Omental fat pad (tissue), 4 donors: ENCODE measurements around the gene SPATA33. TPM values are rescaled to one million over a fixed set of nuclear protein-coding genes. Genes with fewer than 3 reads are reported as not detected.
"Not testable (repeated sequence)": the region's sequence is repeated elsewhere in the genome, so short reads cannot be mapped to it uniquely, and the experiment has no call there.

Source experiments
- ATAC-seq: fragments of 150-250 bp; one replicate; pipeline ENCODE4 v1.9.1; 2016; ENCODE audit warnings: mild to moderate bottlenecking, moderate library complexity; ENCODE audit not compliant: low FRiP score
- DNase-seq: peaks from one replicate; pipeline ENCODE4 v3.0.0-alpha.2; 2019; ENCODE audit warnings: low spot score
- total RNA-seq, 4 donors: library from RNA; depleted of rRNA; stranded (reverse); fragments of >200 nt; gene quantifications; one replicate each; pipeline ENCODE4 v1.1.0, GENCODE V29; 2016
- TF ChIP-seq, protein P1 (sequence below), 3 donors: fragments of 450-650 bp; IDR thresholded peaks; one replicate each; pipeline ENCODE4 v1.5.1; 2016 to 2017; ENCODE audit warnings: antibody characterized with exemption in 3 of 3, mild to moderate bottlenecking in 3 of 3, moderate library complexity in 2 of 3

SPATA33 gene
- total RNA-seq, 4 donors from 2014 or later: 1.8 to 7.1 (median 4.3) TPM

DNA sequence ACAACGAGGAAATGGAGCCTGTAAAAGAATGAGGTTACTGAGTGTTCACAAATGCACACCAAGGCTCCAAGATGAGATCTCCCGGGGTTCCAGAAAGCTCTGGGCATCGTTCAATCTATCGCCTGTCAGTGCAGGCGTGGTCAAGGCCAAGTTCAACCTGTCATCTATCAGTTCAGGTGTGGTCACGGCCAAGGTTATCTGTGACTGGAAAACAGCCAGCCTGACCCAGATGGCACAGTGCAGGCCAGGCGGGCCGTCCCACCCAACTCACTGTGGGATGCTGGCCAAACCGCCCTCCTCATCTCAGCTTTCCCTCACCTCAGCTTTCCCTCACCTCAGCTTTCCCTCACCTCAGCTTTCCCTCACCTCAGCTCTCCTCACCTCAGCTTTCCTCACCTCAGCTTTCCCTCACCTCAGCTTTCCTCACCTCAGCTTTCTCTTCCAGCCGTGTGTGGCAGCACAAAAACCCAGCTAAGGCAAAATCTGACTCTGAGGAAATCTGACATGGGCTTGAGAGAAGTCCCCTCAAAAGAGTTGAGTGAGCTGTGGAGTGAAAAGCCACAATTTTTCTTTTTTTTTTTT is 2.5 kb upstream of the SPATA33 start:
- DNase-seq (no peak), ATAC-seq (no peak)
- TF ChIP-seq, protein P1, sequence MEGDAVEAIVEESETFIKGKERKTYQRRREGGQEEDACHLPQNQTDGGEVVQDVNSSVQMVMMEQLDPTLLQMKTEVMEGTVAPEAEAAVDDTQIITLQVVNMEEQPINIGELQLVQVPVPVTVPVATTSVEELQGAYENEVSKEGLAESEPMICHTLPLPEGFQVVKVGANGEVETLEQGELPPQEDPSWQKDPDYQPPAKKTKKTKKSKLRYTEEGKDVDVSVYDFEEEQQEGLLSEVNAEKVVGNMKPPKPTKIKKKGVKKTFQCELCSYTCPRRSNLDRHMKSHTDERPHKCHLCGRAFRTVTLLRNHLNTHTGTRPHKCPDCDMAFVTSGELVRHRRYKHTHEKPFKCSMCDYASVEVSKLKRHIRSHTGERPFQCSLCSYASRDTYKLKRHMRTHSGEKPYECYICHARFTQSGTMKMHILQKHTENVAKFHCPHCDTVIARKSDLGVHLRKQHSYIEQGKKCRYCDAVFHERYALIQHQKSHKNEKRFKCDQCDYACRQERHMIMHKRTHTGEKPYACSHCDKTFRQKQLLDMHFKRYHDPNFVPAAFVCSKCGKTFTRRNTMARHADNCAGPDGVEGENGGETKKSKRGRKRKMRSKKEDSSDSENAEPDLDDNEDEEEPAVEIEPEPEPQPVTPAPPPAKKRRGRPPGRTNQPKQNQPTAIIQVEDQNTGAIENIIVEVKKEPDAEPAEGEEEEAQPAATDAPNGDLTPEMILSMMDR (IDR thresholded peaks at IDR 0.05): no peak

DNA sequence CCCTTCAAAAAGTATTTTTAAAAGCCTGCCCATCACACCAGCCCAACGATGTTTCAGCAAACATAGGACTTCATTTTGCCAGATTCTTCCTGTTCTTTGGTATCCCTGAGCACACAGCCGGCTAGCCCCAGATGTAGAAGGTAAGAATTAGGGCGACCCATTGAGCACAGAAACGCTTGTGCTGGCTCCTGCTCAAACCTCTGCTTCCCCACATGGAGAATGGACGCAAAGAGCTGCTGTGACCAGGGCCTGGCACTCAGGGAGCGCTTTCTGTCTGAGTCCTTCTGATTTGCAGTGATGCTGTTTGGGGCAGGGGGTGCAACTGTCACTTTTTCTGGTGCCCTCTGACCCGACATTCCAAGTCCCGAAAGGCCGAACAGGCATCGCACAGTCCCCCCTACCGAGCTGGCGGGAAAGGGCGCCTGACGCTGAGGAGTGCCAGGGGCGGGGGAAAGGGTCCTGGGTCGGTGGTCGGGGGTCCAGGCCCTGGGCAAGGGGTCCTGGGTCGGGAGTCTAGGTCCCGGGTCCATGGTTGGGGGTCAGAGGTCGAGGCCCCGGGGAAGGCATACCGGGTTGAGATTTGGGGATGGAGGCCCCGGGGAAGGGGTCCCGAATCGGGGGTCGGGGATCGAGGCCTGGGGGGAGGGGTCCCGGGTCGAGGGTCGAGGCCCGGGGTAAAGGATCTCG is 1.1 kb upstream of the SPATA33 start:
- DNase-seq (no peak), ATAC-seq (no peak)
- TF ChIP-seq, protein P1 (IDR thresholded peaks at IDR 0.05): no peak

DNA sequence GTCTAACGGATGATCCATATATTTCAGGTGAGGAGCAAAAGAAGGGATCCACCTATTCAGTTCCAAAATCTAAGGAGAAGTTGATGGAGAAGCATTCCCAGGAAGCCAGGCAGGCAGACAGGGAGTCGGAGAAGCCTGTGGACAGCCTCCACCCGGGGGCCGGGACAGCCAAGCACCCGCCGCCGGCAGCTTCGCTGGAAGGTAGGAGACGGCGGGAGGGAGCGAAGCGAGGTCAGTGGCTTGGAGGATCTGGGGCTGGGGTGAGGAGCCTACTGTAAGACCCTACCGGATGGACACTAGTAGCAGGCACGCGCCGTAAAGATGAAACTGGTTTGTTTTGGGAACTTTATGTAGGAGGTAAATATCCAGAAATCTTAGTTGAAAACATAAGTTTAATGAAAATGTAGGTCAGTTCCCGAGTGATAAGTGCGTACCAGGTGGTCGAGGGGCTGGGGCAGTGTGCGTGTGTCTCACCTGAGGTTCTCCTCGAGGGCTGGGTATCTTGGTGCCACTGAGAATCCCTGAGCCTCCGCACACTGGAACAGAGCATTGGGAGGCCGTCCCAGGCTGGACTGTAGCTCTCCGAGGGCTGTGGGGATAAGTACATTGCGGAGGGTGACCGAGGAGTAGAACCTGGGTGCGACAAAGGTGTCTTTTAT is 714 bp downstream of the SPATA33 start:
- ATAC-seq (peak; percentile 3), DNase-seq (no peak)
- TF ChIP-seq, protein P1 (IDR thresholded peaks at IDR 0.05): no peak

DNA sequence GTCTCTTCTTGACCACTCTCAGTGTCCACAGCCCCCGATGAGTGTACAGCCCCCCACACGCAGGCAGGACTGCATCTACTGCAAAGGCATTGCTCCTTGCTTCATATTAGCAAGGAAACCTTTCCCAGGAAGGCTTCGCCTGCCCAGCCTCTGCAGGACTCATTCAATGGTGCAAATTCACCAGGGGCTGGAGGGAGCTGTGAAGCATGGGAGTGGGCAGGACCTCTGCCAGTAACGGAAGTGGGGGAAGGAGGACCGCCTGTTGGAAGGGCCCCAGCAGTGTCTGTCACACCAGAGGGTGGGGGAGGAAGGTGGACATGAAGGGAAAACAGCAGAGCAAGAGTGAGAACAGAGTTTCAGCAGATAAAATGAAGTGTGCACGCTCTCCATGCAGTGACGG is 2.5 kb downstream of the SPATA33 start:
- no peak for DNase-seq
- TF ChIP-seq, protein P1 (IDR thresholded peaks at IDR 0.05): no peak
- ATAC-seq: no peak

DNA sequence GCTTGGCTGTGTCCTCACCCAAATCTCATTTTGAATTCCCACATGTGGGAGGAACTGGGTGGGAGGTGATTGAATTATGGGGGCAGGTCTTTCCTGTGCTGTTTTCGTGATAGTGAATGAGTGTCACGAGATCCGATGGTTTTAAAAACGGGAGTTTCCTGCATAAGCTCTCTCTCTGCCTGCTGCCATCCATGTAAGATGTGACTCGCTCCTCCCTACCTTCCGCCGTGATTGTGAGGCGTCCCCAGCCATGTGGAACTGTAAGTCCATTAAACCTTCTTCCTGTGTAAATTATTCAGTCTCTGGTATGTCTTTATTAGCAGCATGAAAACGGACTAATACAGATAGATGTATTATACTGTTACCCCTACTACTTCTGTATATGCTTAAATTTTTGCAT is 3.6 kb downstream of the SPATA33 start:
- DNase-seq (no peak), ATAC-seq (no peak)
- TF ChIP-seq, protein P1 (IDR thresholded peaks at IDR 0.05): no peak

DNA sequence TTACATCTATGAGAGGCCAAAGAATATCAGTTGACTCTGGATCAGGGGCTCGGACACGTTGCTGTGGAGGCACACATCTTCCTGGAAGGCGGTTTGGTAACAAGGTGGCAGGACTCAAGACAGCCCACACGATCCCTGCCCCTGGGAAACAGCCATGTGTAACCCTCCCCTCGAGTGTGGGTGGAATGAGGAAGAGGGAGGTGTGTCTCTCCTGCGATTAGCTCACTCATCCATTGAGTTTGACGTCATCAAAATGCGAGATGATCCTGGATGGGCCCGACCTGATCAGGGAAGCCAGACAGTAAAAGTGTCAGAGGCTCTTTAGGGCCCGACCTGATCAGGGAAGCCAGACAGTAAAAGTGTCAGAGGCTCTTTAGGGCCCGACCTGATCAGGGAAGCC is 6.6 kb downstream of the SPATA33 start:
- ATAC-seq, DNase-seq: not testable (repeated sequence)

DNA sequence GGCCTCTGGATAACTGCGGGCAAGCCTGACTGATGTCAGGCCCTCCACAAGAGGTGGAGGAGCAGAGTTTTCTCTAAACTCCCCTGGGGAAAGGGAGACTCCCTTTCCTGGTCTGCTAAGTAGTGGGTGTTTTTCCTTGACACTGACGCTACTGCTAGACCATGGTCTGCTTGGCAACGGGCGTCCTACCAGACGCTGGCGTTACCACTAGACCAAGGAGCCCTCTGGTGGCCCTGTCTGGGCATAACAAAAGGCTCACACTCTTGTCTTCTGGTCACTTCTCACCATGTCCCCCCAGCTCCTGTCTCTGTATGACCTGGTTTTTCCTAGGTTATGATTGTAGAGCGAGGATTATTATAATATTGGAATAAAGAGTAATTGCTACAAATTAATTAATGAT is 9.4 kb downstream of the SPATA33 start:
- not testable (repeated sequence) for ATAC-seq, DNase-seq

DNA sequence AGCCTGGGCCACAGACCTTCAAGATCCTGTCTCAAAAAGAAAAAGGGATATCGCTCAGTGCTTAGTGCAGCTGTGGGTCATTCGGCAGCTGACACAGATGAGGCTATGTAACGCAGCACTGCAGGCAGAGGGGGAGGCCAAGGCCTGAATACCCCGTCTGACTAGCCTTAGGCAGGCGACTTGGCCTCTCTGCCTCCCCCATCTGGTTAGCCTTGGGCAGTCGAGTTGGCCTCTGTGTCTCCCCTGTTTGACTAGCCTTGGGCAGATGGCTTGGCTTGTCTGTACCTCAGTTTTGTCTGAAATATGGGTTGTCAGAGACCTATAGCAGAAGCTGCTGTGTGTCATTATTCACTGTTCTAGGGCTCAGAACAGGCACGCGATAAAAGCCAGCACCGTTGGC is 10.0 kb downstream of the SPATA33 start:
- TF ChIP-seq, protein P1 (IDR thresholded peaks at IDR 0.05): no peak
- ATAC-seq: no peak
- no peak for DNase-seq
